Activated T-helper 1 cell treated with anti-CD3 and anti-CD28 coated beads, Interleukin-12 subunit alpha, Interleukin-12 subunit beta, Interleukin-2, Interleukin-4 antibody, amounts not matched to agents 30 ng/mL and 10 ng/mL and 1 ng/mL, durations not matched to agents 14 hours and 24 hours and 36 hours (primary cell): ENCODE data around the gene CDH4. TPM values are rescaled to one million over a fixed set of nuclear protein-coding genes. Genes with fewer than 3 reads are reported as not detected.
"Not testable (repeated sequence)": the region's sequence is repeated elsewhere in the genome, so short reads cannot be mapped to it uniquely, and the experiment has no call there.

ENCODE experiments used
- DNase-seq: peaks from one replicate; pipeline ENCODE4 v3.0.0; 2021; ENCODE audit warnings: low spot score
- H3K27ac Mint-ChIP-seq: one replicate; pipeline ENCODE4 v1.8.0; 2021; ENCODE audit warnings: mild to moderate bottlenecking, mixed read lengths
- H3K27me3 Mint-ChIP-seq: one replicate; pipeline ENCODE4 v1.8.0; 2022; ENCODE audit warnings: mild to moderate bottlenecking, moderate library complexity, mixed read lengths; ENCODE audit not compliant: insufficient read depth
- H3K36me3 Mint-ChIP-seq: one replicate; pipeline ENCODE4 v1.8.0; 2021; ENCODE audit warnings: low read depth, mixed read lengths
- H3K4me1 Mint-ChIP-seq: one replicate; pipeline ENCODE4 v1.8.0; 2021; ENCODE audit warnings: low read depth, mixed read lengths
- H3K4me3 Mint-ChIP-seq: one replicate; pipeline ENCODE4 v1.8.0; 2021; ENCODE audit warnings: mild to moderate bottlenecking, moderate library complexity, mixed read lengths
- H3K9me3 Mint-ChIP-seq: one replicate; pipeline ENCODE4 v1.8.0; 2021; ENCODE audit warnings: mixed read lengths
- intact Hi-C: fragments of 100-400 bp; cut with micrococcal nuclease; formaldehyde crosslinking; loops from one replicate; pipeline ENCODE4 v1.15.1; 2024
- total RNA-seq: library from RNA; stranded (reverse); gene quantifications from 2 replicates; pipeline ENCODE4 v1.2.3, GENCODE V29; 2022

The CDH4 gene
- total RNA-seq, 1 donor from 2014 or later: not detected

DNA sequence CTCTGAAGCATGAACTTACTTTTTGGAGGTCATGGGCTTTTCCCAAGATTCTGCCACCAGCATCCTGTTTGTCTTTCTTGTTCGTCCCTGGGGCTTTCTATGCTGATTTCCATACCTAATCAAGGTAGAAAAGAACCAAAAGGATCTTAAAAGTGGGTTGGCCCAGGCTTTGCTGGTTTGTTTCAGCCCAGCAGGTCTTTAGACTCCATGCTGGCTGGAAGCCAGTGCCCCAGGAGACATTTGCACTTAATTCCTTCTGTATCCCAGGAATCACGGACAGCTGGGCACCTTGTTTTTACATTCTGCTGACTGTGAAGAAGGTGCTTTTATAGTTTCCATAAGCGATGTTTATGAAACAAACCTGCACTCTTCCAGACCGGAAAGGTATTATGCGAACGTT lies 195.9 kb downstream of the CDH4 start:
- Mint-ChIP-seq H3K9me3 (no peaks in the 10 kb centered on the region), H3K27ac (no peak overlapping the region), H3K27me3 (no peaks in the 10 kb centered on the region), H3K4me1 (no peaks in the 10 kb centered on the region), H3K36me3 (no peaks in the 10 kb centered on the region), H3K4me3 (no peak overlapping the region)
- intact Hi-C loops: no loop called here
- no peak for DNase-seq

DNA sequence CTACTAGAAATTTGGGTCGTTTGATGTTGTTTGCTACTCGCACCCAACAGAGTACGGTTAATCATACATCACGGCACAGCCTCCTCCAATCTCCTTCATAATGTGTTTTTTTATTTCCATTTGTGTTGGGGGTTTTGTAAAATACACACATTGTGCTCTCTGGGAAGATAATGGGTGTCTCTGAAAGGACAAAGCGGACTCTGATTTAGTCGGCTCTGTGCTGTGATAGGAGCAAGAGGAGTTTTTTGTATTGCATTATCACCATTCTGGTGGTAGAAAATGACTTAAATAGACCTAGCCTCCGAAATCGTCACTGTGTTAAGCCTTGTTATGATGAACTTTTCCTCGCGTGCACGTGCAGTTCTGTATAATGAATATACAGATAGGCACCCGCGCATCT lies 196.3 kb downstream of the CDH4 start:
- Mint-ChIP-seq H3K36me3 (no peaks in the 10 kb centered on the region), H3K27me3 (no peaks in the 10 kb centered on the region), H3K9me3 (no peaks in the 10 kb centered on the region), H3K4me1 (no peaks in the 10 kb centered on the region), H3K27ac (no peak overlapping the region), H3K4me3 (no peak overlapping the region)
- intact Hi-C loops: no loop called here
- DNase-seq: no peak

DNA sequence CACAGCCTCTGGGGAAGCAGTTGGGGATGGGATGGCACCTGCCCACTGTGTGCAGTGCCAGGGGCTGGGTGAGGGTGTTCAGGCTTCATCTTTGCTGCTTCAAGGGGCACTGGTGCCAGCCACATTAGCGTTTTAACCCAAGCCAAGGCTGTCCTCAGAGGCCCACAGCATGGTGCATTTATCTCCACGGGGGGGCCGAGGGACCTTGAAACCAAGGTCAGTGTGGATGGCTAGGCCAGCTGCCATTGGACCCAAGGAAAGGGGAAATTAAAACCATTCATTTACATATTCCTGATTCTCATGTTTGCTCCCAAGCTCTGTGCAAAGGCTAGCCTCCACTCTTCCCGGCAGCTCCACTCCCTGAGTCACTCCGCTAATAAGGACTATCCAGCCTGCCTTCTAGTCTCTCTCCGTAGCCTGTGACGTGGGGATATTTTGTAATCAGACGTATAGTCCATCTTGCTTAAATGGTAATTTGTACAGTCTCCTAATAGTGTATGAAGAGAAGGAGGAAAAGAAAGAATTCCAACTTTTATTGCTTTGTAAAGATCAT lies 197.1 kb downstream of the CDH4 start:
- Mint-ChIP-seq H3K27ac (no peak overlapping the region), H3K4me3 (no peak overlapping the region), H3K27me3 (no peaks in the 10 kb centered on the region), H3K9me3 (no peaks in the 10 kb centered on the region), H3K4me1 (no peaks in the 10 kb centered on the region), H3K36me3 (no peaks in the 10 kb centered on the region)
- intact Hi-C loops: no loop called here
- DNase-seq: no peak

DNA sequence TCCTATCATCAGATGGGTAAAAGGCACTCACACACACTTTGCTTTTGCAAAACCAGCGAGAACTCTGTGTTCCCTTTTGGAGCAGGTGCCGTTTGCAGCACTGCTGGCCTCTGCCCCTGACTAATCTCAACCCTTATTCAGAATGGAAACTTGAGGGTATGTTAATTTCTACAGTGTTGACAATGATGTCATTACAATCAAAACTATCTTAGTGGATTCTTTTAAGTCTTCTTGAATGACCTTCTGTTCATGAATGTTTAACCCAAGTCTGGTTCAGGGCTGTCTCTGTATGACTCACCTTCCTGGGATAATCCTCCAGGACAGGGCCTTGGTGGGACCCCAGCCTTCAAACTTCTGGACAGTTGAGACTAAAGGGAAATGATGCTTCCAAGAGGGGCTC lies 197.9 kb downstream of the CDH4 start:
- Mint-ChIP-seq H3K4me3 (no peak overlapping the region), H3K9me3 (no peaks in the 10 kb centered on the region), H3K27me3 (no peaks in the 10 kb centered on the region), H3K36me3 (no peaks in the 10 kb centered on the region), H3K4me1 (no peaks in the 10 kb centered on the region), H3K27ac (no peak overlapping the region)
- DNase-seq: no peak
- intact Hi-C loops: no loop called here

DNA sequence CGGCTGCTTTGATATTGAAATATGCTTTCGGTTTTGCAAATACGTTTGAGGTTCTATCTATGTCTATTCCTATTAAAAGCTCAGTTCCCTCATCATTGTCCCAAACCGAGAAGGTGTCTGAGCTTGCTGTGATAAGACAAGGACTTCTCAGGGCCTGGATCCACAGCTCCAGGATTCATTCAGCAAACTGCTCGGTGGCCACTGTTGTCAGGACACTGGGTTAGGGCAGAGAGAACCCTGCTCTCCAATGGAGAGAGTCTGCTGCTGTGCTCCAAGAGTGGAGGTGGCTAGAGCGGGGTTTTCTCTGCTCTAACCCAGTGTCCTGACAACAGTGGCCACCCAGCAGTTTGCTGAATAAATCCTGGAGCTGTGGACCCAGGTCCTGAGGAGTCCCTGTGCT lies 198.5 kb downstream of the CDH4 start:
- intact Hi-C loops: no loop called here
- H3K4me3 Mint-ChIP-seq: no peak overlapping the region

DNA sequence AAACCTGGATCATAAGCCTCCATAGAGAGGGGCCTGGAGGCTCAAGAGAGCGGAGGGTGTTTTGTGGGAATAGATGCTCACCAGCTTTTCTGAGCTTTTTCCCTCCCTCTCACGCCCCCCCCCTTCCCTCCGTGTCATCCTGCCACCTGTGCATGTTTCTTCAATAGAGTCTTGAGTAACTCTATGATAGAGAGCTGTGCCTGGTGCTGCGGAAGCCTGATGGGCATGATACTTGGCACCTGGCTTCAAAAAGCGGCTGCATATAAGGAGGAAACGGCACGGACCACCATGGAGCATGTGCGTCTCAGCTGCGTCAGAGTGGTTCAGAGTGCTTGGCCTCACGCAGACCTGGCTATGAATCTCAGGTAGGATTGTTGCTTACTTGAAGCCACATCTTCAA lies 198.9 kb downstream of the CDH4 start:
- intact Hi-C loops: no loop called here
- DNase-seq: no peak
- Mint-ChIP-seq H3K9me3 (no peaks in the 10 kb centered on the region), H3K27me3 (no peaks in the 10 kb centered on the region), H3K27ac (no peak overlapping the region), H3K4me1 (no peaks in the 10 kb centered on the region), H3K4me3 (no peak overlapping the region), H3K36me3 (no peaks in the 10 kb centered on the region)

More for the DNA sequence above, 198.5 kb downstream of the CDH4 start:
- Mint-ChIP-seq H3K9me3 (no peaks in the 10 kb centered on the region), H3K36me3 (no peaks in the 10 kb centered on the region), H3K27me3 (no peaks in the 10 kb centered on the region), H3K27ac (no peak overlapping the region), H3K4me1 (no peaks in the 10 kb centered on the region)
- DNase-seq: no peak

DNA sequence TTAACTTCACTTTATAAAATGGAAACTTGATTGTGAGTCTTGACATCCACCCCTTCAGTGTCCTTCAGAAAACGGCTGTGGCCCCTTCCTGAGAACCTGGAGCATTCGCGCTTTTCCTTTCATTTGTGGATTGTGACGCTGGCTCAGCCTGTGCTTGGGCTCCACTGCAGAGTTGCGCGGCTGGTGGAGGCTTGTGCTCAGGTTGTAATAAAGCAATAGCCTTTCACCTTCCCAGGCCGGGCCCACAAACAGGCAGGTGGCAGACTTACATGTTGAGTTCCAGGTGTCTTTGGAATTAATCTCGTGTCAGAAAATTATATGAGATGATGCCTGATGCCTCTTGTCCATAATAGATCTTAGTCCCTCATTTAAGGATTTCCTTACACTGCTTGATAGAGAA lies 199.9 kb downstream of the CDH4 start:
- H3K4me3 Mint-ChIP-seq: no peak overlapping the region
- no peaks in the 10 kb centered on the region for H3K36me3 Mint-ChIP-seq
- no peaks in the 10 kb centered on the region for H3K27me3 Mint-ChIP-seq
- H3K9me3 Mint-ChIP-seq: no peaks in the 10 kb centered on the region
- no peak overlapping the region for H3K27ac Mint-ChIP-seq
- no peak for DNase-seq
- no peaks in the 10 kb centered on the region for H3K4me1 Mint-ChIP-seq
- intact Hi-C loops: no loop called here

DNA sequence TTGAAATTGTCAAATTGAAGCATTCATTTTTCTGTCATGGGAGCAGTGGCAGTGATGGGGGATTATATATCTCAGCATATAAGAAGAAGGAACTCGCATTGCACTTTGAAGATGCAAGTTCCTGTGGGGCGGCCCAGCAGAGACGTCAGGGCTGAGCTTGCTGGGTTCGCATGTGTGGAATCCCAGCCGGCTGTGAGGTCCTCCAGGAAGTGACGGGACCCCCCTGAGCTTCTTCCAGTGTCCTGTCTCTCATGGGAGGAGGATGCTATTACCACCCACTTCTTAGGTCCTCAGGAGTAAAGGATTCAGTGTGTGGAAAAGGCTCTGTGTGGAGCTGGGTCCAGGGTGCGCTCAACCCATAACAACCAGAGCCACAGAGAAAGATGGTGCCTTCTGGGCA lies 201.2 kb downstream of the CDH4 start:
- DNase-seq: no peak
- no peak overlapping the region for H3K4me3 Mint-ChIP-seq
- H3K36me3 Mint-ChIP-seq: no peaks in the 10 kb centered on the region
- H3K4me1 Mint-ChIP-seq: no peaks in the 10 kb centered on the region
- H3K27me3 Mint-ChIP-seq: no peaks in the 10 kb centered on the region
- H3K9me3 Mint-ChIP-seq: no peaks in the 10 kb centered on the region
- H3K27ac Mint-ChIP-seq: no peak overlapping the region
- intact Hi-C loops: no loop called here

DNA sequence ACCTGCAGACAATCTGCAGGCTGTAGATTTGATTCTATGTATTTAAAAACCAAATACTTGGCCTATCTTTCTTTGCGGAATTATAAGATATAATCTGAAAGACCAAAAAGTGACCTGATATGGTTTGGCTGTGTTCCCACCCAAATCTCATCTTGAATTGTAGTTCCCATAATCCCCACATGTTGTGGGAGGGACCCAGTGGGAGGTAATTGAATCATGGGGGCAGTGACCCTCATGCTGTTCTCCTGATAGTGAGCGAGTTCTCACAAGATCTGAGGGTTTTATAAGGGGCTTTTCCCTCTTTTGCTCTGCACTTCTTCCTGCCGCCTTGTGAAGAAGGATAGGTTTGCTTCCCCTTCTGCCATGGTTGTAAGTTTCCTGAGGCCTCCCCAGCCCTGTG lies 201.6 kb downstream of the CDH4 start:
- H3K27me3 Mint-ChIP-seq, H3K36me3 Mint-ChIP-seq, intact Hi-C loops, H3K4me1 Mint-ChIP-seq, H3K9me3 Mint-ChIP-seq, H3K27ac Mint-ChIP-seq, H3K4me3 Mint-ChIP-seq, DNase-seq: not testable (repeated sequence)

DNA sequence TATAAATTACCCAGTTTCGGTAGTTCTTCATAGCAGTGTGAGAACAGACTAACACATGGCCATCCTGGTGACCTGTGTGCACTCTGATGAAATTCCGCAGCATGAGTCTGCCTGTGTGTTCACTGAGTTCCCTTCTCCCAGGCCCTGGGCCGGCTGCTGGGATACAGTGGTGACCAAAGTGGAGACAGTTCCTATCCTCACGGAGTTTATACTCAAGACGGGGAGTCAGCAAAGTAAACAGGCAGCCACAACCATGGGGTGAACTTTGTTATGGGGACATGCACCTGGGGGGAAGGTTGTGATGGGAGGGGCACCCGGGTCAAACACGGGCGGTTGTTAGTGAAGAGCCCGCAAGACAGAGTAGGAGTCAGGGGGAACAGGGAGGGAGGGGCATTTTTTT lies 202.0 kb downstream of the CDH4 start:
- Mint-ChIP-seq H3K9me3 (no peaks in the 10 kb centered on the region), H3K36me3 (no peaks in the 10 kb centered on the region), H3K4me1 (no peaks in the 10 kb centered on the region), H3K4me3 (no peak overlapping the region), H3K27ac (no peak overlapping the region), H3K27me3 (no peaks in the 10 kb centered on the region)
- no peak for DNase-seq
- intact Hi-C loops: no loop called here

DNA sequence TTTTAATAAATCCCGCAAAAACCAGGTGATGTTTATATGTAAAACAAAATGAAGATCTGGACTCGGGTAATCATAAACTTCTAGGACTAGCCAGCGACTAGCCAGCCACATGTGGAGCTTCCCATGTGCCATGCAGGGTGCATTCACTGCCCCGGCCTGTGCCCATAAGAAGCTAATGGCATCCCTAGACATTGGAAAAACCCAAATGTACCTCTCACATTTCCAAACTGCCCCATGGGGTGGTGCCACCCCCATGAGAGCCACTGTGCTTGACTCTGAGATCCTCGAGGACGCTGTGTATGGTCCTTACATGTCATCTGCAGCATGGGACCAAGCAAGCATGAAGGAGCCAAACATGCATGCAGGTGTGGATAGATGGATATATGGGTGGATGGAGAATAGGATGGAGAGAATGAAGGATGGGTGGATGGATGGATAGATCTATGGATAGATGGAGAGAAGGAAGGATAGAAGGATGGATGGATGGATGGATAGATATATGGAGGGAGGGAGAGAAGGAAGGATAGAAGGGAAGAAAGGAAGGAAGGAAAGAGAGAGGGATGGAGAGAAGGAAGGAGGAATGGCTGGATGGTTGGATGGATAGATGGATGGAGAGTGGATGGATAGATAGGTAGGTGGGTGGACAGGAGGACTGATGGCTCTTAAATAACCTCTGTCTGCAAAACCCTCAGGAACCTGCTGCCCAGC lies 203.6 kb downstream of the CDH4 start:
- Mint-ChIP-seq H3K4me3 (no peak overlapping the region), H3K27ac (no peak overlapping the region), H3K9me3 (no peaks in the 10 kb centered on the region), H3K27me3 (no peaks in the 10 kb centered on the region), H3K4me1 (no peaks in the 10 kb centered on the region), H3K36me3 (no peaks in the 10 kb centered on the region)
- intact Hi-C loops: no loop called here
- DNase-seq: no peak

DNA sequence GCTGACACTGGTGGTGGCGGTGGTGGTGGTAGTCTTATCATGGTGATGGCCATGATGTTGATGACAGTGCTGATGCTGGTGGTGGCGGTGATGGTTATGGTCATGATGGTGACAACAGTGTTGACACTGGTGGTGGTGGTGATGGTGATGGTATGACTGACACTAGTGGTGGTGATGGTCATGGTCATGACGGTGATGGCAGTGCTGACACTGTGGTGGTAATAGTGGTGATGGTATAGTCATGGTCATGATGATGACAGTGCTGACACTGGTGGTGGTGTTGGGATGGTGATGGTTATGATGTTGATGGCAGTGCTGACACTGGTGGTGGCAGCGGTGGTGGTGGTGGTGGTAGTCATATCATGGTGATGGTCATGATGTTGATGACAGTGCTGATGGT lies 205.7 kb downstream of the CDH4 start:
- intact Hi-C loops: no loop called here
- no peaks in the 10 kb centered on the region for H3K36me3 Mint-ChIP-seq

DNA sequence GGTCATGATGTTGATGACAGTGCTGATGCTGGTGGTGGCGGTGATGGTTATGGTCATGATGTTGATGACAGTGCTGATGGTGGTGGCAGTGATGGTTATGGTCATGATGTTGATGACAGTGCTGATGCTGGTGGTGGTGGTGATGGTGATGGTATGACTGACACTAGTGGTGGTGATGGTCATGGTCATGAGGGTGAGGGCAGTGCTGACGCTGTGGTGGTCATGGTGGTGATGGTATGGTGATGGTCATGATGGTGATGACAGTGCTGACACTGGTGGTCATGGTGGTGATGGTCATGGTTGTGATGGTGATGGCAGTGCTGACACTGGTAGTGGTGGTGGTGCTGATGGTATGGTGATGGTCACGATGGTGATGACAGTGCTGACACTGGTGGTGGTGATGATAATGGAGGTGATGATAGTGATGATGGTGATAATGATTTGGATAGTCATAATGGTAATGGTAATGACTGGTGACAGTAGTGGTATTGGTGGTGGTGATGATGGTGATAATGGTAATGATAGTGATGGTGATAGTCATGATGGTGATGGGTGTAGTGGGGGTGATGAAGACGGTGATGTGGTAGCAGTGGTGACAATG lies 206.2 kb downstream of the CDH4 start:
- Mint-ChIP-seq H3K36me3 (no peaks in the 10 kb centered on the region), H3K27me3 (no peaks in the 10 kb centered on the region), H3K4me1 (no peaks in the 10 kb centered on the region), H3K27ac (no peak overlapping the region), H3K4me3 (no peak overlapping the region), H3K9me3 (no peaks in the 10 kb centered on the region)
- intact Hi-C loops: no loop called here
- no peak for DNase-seq

More for the DNA sequence above, 205.7 kb downstream of the CDH4 start:
- Mint-ChIP-seq H3K4me1 (no peaks in the 10 kb centered on the region), H3K9me3 (no peaks in the 10 kb centered on the region), H3K4me3 (no peak overlapping the region), H3K27ac (no peak overlapping the region), H3K27me3 (no peaks in the 10 kb centered on the region)
- no peak for DNase-seq
